ENCODE results near the gene PDE1A.

DNA sequence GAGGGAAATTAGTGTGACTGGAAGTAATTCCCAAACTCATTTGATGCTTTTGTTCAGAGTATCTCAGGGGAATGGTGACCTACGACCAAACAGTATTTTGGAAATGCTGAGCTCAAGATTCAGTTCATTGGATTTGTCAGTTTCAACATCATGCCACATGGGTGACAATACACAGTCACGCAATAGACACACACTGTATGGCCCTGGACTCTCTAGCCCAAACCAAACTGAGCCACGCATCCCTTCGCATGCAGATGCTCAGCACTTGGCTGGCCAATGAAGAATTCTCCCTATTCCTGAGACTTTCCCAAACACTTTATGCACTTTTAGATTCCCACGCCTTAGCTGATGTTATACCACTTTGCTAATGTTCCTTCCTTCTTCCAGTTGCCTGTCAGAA, 10.0 kb downstream of the PDE1A start:
- TF ChIP-seq POLR2A (IDR thresholded peaks at IDR 0.05) (no peak), POLR2AphosphoS5 (IDR thresholded peaks at IDR 0.05) (no peak)
- TF ChIP-seq, protein P1, sequence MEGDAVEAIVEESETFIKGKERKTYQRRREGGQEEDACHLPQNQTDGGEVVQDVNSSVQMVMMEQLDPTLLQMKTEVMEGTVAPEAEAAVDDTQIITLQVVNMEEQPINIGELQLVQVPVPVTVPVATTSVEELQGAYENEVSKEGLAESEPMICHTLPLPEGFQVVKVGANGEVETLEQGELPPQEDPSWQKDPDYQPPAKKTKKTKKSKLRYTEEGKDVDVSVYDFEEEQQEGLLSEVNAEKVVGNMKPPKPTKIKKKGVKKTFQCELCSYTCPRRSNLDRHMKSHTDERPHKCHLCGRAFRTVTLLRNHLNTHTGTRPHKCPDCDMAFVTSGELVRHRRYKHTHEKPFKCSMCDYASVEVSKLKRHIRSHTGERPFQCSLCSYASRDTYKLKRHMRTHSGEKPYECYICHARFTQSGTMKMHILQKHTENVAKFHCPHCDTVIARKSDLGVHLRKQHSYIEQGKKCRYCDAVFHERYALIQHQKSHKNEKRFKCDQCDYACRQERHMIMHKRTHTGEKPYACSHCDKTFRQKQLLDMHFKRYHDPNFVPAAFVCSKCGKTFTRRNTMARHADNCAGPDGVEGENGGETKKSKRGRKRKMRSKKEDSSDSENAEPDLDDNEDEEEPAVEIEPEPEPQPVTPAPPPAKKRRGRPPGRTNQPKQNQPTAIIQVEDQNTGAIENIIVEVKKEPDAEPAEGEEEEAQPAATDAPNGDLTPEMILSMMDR (IDR thresholded peaks at IDR 0.05): no peak
